T-helper 22 cell (primary cell): ENCODE measurements around the gene INPP5D.
"Not testable (repeated sequence)": the region's sequence is repeated elsewhere in the genome, so short reads cannot be mapped to it uniquely, and the experiment has no call there.

Experiments
- DNase-seq: peaks from one replicate; pipeline ENCODE4 v3.0.0-alpha.2; 2020; ENCODE audit warnings: low read depth

INPP5D gene

DNA sequence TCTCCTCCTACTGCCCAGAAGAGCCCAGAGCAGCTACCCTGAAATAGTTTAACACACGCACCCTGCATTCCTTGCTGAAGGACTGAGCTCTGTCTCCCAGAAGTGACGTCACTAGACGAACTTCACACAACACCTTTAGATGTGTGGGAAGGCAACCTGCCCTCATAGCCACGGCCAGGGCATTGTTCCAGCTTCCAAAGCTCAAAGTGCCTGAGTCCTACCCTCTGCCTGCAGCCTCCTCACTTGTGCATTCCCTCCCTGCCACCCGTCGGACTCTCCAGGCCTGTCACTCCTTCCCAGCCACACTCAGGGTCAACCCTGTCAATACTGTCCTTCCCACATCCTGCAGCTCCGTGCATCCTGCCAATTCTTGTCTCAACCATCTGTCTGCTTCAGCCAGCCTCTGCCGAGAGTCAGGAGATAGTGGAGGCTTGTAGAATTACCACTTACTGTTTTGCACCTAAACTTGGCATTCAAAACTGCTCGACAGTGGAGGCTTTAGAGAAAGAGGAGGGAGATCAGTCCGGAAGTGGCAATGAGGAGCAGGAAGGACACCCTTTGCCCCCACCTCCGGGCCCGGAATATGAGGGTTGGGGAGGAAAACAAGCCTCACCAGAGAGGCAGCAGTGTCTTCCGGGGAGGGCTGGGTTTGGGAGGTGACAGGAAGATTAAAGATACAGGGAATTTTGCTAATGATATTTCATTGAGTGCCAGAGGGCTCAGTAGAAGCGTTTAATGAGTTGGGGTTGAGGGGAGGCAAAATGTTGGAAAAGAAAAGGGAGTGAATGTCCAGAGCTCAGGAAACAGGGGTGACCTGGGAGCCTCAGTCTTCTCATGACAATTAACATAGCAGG lies 119.1 kb downstream of the INPP5D start:
- no peak for DNase-seq

DNA sequence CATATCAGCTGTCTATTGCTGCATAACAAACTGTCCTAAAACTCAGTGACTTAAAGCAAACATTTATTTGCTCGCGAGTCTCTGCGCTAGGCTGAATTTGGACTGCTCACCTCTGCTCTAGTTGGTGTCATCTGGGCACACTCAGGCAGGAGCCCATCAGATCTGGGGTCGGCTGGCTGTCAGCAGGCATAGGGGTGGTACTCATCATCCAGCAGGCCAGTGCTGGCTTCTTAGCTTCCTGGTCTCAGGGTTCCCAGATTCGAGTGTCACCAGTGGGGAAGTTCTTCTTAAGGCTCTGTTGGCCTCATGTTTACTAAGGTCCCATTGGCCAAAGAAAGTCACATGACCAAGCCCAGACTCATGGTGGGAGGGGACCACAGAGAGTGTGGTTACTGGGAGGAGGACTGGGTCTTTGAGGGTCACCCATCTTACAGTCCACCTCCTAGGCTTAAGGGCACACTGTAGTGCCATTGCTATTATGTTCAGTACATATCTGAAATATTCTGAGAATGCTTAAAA lies 119.8 kb downstream of the INPP5D start:
- DNase-seq, result no peak

DNA sequence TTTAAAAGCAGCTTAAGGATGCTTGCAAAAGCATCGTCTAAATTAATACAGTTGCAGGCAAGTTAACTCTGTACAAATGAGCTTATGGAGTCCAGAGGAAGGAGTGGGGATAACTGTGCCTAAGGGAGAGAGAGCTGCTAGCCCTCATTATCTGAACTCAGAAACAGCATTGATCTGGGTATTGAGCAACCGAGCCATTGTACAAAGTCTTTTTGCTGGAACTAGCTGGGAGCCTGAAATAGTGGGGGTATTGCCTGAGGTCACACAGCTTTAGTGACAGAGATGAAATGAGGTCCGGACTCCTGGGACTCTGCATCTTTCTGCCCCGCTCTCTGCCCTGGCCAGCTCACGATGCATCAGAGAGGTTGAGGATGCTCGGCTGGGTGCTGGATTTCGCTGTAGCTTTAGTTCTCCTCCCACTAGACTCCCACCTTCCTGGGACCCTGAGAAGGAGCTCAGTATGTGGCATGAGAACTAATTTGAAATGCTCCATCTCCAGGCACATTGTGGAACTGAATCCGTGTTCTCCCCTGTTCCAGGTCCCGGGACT lies 123.8 kb downstream of the INPP5D start:
- no peak for DNase-seq

DNA sequence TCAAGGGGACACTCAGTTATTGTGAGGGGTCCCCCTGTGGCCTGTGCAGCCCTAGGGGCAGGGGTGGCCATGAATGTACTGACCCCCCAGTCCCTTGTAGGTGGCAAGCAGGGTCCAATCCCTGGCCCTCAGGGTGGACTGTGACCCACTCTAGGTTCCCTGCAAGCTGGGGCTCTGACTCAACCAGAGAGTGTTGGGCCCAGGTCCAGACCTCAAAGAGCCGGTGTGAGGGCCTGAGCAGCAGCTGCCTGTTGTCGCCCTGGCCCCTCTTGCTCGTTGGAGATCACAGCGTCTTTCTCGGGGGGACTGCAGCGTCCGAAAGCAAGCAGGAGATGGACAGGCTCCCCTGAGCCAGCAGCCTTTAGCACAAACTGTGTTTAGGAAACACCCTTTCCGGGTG lies 124.5 kb downstream of the INPP5D start:
- no peak for DNase-seq

DNA sequence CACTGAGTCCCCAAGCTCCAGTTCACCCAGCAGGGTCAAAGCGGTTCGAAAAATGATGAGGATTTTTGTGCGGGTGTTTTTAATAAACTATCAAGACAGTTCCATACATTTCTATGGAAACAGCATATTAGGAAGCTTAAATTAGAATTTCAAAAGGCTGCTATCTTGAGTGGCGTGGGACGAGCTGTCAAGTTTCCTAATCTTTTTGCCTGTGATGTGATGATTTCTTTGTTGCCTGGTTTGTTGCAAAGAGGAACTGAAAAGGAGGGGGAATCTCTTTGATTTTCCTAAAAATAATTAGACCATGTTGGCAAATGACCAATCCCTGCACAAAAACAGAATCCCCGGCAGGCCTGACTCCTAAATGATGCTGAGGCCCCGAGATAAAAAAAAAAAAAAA lies 125.2 kb downstream of the INPP5D start:
- DNase-seq, result no peak

DNA sequence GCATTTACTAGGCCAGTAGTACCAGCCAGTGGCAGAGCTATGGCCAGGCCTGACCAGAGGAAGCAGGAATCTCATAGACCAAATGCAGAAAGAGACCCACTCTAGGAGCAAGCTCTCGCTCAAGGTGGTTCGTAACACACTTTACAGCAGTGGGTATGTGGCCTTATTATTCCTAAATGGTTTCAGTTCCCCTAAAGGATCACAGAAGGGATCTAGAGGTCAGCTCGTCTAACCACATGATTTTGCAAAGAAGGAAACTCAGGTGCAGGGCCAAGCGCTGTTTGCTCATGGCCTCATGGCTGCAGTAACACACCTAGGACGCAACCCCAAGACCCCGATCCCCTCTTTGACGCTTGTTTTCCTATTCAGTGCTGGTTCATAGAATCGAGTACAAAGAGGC lies 125.8 kb downstream of the INPP5D start:
- no peak for DNase-seq

DNA sequence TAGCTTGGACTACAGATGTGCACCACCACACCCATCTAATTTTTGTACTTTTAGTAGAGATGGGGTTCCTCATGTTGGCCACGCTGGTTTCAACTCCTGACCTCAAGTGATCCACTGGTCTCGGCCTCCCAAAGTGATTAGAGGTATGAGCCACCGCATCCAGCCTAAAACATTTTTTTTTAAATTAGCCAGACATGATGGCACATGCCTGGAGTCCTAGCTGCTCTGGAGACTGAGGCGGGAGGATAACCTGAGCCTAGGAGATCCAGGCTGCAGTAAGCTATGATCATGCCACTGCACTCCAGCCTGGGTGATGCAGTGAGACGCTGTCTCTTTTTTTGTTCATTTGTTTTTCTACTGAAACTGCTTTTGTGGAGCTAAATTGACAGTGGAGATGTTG lies 126.7 kb downstream of the INPP5D start:
- DNase-seq, result no peak

DNA sequence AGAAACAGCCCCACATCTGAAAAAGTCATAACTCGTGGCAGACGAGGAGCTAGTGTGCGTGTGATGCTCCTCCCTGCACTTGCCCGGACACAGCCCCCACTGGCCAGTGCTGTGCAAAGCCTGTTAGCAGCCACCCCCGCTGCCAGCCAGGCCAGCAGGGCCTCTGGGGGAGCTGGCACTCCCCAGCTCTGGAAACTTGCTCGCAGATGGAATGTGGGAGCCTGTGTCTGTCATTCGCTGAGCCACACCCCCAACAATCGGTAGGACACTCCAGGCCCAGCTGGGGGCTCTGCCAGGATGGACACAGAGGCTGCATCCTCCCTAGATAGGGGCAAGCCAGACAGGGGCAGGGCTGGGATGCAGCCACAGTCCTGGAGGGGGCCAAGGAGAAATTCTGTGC lies 128.9 kb downstream of the INPP5D start:
- DNase-seq, result no peak

DNA sequence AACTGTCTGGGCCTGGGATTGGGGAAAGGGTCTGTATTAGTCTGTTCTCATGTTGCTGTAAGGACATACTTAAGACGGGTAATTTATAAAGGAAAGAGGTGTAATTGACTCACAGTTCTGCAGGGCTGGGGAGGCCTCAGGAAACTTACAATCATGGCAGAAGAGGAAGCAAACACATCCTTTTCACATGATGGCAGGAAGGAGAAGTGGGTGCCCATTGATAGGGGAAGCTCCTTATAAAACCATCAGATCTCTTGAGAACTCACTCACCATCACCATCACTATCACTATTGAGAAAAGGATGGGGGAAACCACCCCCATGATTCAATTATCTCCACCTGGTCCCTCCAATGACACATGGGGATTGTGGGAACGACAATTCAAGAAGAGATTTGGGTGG lies 130.9 kb downstream of the INPP5D start:
- DNase-seq, result not testable (repeated sequence)

DNA sequence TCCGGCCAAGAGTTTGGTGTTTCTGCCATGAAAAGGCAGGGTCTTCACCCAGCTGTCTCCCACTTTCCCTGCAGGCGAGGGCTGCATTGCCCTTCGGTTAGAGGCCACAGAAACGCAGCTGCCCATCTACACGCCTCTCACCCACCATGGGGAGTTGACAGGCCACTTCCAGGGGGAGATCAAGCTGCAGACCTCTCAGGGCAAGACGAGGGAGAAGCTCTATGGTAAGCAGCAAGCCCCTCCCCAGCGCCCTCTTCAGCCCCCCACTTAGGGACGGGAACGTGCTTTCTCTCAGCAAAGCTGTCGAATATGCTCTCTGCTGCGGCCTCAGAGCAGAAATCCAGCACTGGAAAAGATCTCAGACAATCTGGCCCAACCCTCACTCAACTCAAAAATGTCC lies 133.6 kb downstream of the INPP5D start:
- DNase-seq, result no peak

DNA sequence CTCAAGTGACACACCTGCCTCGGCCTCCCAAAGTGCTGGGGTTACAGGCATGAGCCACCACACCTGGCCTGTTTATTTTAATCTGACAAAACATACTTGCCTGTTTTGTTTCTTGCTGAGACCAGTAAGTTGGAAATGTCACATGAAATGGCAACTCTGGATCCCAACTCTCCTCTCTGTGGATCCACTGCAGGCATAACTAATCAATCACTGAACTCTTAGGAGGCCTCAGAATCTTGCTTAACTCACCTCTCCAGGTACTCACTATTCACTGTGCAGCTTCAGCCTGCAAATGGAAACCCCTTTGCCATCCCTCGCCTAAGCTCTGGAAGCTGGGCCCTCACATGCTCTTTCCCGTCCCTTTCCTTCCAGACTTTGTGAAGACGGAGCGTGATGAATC lies 134.9 kb downstream of the INPP5D start:
- DNase-seq, result no peak

DNA sequence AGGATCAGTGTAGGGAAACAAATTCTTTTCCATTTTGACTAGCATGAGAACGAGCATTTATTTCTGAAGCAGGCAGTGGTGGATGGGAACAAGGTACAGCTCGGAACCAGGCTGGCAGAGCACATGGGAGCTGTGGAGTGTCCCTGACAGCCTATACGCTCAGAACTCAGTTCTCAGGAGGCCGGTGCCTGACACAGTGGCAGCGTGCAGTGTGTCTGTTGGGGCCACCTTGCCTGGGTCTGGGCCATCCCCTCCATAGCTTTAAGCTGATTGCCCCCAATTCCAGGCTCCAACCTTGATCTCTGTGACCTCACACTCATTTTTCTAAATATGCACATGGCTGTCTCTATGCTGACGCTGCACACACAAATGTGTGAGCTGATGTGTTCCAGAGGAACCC lies 136.9 kb downstream of the INPP5D start:
- no peak for DNase-seq

DNA sequence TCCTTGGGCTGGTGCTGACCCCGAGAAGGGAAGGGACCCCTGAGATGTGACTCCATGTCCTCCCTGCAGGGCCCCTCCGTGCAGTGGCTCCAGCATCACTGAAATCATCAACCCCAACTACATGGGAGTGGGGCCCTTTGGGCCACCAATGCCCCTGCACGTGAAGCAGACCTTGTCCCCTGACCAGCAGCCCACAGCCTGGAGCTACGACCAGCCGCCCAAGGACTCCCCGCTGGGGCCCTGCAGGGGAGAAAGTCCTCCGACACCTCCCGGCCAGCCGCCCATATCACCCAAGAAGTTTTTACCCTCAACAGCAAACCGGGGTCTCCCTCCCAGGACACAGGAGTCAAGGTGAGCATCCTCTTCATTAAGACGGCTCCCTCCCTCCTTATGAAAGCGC lies 137.9 kb downstream of the INPP5D start:
- DNase-seq, result no peak

DNA sequence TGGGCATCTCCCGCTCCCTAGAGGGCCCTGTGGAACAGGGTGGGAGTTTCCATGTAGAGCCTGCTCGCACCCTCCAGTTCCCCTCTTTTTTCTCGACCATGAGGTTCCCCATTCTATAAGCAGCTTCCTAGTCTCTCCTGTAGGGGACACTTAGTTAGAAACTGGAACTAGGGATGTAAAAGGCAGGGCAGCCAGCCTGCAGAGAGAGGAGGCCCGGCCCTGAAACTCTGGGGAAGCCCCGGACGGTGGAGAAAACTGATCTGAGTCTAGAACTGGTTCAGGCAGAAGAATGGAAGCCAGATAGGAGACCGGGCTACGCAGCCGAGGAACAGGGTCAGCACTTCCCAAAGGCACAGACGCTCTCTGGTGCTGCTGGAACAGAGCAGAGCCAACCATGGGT lies 139.7 kb downstream of the INPP5D start:
- no peak for DNase-seq

DNA sequence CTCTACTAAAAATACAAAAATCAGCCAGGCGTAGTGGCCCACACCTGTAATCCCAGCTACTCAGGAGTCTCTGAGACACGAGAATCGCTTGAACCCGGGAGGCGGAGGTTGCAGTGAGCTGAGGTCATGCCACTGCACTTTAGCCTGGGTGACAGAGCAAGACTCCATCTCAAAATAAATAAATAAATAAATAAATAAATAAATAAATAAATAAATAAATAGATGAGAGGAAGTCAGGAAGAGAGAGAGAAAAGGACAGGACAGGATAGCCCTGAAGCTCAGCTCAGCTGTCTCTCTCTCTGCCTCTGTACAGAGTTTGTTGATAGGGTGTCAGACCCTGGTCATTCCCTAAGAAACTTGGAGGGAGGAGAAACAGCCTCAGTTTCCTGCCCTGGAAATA lies 140.6 kb downstream of the INPP5D start:
- DNase-seq, result not testable (repeated sequence)

DNA sequence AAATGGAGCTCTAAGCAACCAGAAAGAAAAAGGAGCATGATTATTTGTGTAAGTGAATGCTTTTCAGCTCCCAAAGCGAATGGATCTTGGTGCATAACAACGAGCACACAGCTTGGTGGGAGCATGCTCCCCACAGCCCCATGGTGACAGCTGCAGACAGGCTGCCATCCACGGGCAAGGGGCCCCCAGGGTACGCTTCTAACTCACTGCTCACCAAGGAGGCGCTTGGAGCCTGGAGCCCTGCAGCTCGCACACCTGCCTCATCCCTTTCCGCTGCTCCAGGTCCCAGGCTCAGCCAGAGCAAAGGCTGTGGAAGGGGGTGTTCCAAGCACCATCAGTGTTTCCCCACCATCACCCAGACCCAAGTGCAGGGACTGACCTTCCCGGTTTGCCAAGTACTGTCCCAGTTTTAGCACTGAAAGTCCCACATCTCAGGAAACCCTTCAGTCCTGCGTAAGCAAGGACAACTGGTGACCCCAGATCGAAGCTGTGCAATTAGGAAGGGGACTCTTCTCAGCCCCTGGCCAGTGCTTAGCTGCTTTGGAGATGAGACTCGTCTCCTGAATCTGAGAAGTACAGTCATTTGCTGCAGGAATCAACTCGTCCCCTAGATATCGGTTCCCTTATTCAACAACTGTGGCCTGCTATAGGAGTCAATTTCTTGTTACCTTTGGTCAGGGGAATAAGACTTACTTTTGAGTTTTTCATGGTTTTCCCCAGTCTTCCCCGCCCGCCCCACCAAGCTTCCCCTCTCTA lies 141.3 kb downstream of the INPP5D start:
- DNase-seq, result no peak

DNA sequence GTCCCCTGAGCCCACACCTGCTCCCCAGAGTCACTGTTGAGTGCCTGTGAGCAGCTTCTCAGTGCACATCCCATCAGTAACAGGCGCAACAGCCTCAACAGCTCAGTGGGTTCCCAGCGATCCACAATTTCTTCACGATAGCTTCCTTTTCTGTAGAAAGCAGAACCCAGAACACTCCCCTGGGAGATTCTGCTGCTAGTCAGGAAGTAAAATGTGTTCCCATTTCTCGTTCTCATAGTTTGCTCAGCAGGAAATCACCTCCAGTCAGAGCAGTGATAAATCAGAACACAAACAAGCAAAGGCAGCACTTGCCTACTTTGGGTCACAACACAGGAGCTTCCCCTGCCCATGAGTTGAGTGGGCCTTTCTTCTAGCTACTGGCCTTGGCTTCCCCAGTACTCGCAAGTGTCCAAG lies 142.4 kb downstream of the INPP5D start:
- no peak for DNase-seq

DNA sequence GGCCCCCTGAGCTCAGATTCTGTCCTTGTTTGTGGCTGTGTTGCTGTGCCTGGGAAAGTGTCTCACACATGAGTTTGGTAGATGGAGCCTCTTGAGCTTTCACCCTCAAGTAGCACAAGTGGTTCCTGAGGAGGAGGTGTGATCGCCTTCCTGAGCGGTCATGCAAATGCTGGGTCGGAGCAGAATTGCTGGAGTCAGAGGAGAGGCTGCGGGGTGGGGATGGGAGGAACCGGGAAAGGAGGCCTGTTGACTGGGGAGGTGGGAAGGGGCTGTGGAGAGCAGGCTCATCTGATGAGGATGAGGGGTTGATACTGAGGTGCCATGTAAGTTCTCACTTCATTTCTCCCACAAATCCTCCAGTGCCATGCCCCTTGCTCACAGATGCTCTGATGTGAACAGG lies 142.9 kb downstream of the INPP5D start:
- no peak for DNase-seq

DNA sequence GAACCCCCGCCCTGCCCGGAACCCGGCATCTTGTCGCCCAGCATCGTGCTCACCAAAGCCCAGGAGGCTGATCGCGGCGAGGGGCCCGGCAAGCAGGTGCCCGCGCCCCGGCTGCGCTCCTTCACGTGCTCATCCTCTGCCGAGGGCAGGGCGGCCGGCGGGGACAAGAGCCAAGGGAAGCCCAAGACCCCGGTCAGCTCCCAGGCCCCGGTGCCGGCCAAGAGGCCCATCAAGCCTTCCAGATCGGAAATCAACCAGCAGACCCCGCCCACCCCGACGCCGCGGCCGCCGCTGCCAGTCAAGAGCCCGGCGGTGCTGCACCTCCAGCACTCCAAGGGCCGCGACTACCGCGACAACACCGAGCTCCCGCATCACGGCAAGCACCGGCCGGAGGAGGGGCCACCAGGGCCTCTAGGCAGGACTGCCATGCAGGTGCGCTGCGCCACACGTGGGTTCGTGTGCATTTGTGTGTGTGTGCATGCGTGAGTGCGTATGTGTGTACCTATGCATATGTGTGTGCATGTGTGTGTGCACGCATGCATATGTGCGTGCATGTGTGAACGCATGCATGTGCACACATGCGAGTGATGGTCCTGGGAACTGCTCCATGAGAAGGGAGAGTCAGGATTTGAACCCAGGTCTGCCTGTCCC lies 144.3 kb downstream of the INPP5D start:
- DNase-seq, result no peak

DNA sequence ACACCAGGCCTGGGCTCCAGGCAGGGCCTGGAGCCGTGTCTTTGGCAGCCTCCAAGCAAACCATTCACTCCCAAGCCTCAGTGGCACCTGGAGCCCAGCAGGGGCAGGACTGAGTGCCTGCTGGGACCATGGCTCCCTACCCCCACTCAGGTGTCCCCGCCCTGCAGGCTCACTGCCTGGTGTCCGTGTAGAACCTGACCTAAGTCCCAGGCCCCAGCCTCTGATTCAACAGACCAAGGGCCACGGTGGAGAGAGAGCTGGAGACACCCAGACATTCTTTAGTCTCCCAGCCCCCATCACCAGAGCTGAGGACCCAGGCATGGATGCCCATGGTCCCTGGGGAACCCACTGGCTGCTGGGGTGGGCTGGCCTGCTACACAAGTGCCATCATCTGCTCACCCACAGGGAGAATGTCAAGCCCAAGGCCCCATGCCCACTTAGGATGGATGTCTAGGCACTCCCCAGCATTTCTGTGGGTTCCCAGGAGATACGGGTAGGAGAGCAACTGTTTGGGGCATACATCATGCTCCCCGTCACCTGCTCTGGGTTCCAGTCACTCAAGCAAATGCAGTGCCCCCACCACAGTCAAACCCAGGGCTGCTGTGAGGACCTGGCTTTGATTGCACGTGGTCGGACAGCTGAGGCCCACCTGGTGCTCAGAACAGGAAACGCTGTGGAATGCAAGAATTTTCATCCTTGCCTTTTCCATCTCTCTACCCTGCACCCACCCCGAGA lies 148.4 kb downstream of the INPP5D start:
- DNase-seq, result no peak

DNA sequence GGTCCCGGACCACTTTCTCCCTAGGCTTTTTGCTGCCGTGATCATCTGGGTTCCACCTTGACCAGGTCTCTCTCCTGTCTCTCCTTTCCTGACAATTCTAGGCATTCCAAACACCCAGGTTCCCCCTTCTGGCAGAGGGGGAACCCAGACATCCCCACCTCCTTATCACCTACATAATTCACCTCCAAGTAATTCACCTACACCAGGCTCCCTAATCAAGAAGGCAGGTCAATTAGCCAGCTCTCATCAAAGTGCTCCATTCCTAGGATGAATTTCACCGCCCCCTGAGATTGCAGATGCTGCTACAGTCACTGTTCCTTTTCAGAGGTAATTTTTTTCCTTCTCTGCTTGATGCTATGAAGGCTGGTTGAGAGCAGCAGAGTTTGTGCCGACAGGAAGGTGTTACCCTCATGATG lies 149.0 kb downstream of the INPP5D start:
- DNase-seq, result no peak
